GM18951 (cell line): Measurements from ENCODE around the gene FOCAD.
"Not testable (repeated sequence)": the region's sequence is repeated elsewhere in the genome, so short reads cannot be mapped to it uniquely, and the experiment has no call there.

Experiments used
- POLR2A ChIP-seq: IDR thresholded peaks from 4 replicates; pipeline ENCODE4 v1.6.1; 2011; ENCODE audit warnings: mild to moderate bottlenecking; ENCODE audit not compliant: insufficient read length, insufficient read depth; ENCODE audit errors: extremely low read depth
- in situ Hi-C: fragments of 300-500 bp; cut with MboI; formaldehyde crosslinking; loops from one replicate; pipeline ENCODE4 v1.12.0; 2022; ENCODE audit warnings: low sequenced_read_pairs, mixed read lengths, inconsistent platforms; ENCODE audit not compliant: unreplicated experiment

The FOCAD gene

GRCh38 chr9:20659474-20659967, 24.5 kb upstream of the FOCAD start:
- in situ Hi-C loops, result no loop called here
- no peak for TF ChIP-seq POLR2A

GRCh38 chr9:20662156-20662555, 21.9 kb upstream of the FOCAD start:
- in situ Hi-C loops, result no loop called here
- TF ChIP-seq POLR2A, result no peak

GRCh38 chr9:20663133-20663532, 20.9 kb upstream of the FOCAD start:
- no peak for TF ChIP-seq POLR2A
- in situ Hi-C loops, result no loop called here

GRCh38 chr9:20664501-20664900, 19.6 kb upstream of the FOCAD start:
- TF ChIP-seq POLR2A, result no peak
- in situ Hi-C loops, result no loop called here

GRCh38 chr9:20670395-20670794, 13.7 kb upstream of the FOCAD start:
- TF ChIP-seq POLR2A, result no peak
- in situ Hi-C loops, result no loop called here

GRCh38 chr9:20671635-20672034, 12.4 kb upstream of the FOCAD start:
- in situ Hi-C loops, result no loop called here
- no peak for TF ChIP-seq POLR2A

- in situ Hi-C loops, result not testable (repeated sequence)
These were observed 10.5 kb upstream of the FOCAD start for GRCh38 chr9:20673537-20673936.

GRCh38 chr9:20681467-20681866, 2.6 kb upstream of the FOCAD start:
- TF ChIP-seq POLR2A, result no peak
- in situ Hi-C loops, result no loop called here

- no peak for TF ChIP-seq POLR2A
- in situ Hi-C loops, result no loop called here
These were observed 566 bp upstream of the FOCAD start for GRCh38 chr9:20683351-20684034.

- in situ Hi-C loops, result no loop called here
- TF ChIP-seq POLR2A, result no peak
These were observed 1.0 kb downstream of the FOCAD start for GRCh38 chr9:20684875-20685696.

- TF ChIP-seq POLR2A, result no peak
- in situ Hi-C loops, result no loop called here
These were observed 1.7 kb downstream of the FOCAD start for GRCh38 chr9:20685769-20686168.

GRCh38 chr9:20689833-20690232, 5.8 kb downstream of the FOCAD start:
- TF ChIP-seq POLR2A, result no peak
- in situ Hi-C loops, result no loop called here

- TF ChIP-seq POLR2A, result no peak
- in situ Hi-C loops, result no loop called here
These were observed 8.5 kb downstream of the FOCAD start for GRCh38 chr9:20692554-20692953.

- no peak for TF ChIP-seq POLR2A
- in situ Hi-C loops, result no loop called here
These were observed 9.0 kb downstream of the FOCAD start for GRCh38 chr9:20693068-20693467.
